Jurkat, Clone E6-1 (cell line): ENCODE data around the gene NRP2.

Experiments used
- DNase-seq: peaks from one replicate; pipeline ENCODE4 v3.0.0-alpha.2; 2011; ENCODE audit warnings: low read depth, low spot score
- H3K4me3 ChIP-seq: 2 replicates; pipeline ENCODE4 v1.5.1; 2011; ENCODE audit warnings: mild to moderate bottlenecking, low read length, control low read depth, moderate library complexity

The NRP2 gene

DNA sequence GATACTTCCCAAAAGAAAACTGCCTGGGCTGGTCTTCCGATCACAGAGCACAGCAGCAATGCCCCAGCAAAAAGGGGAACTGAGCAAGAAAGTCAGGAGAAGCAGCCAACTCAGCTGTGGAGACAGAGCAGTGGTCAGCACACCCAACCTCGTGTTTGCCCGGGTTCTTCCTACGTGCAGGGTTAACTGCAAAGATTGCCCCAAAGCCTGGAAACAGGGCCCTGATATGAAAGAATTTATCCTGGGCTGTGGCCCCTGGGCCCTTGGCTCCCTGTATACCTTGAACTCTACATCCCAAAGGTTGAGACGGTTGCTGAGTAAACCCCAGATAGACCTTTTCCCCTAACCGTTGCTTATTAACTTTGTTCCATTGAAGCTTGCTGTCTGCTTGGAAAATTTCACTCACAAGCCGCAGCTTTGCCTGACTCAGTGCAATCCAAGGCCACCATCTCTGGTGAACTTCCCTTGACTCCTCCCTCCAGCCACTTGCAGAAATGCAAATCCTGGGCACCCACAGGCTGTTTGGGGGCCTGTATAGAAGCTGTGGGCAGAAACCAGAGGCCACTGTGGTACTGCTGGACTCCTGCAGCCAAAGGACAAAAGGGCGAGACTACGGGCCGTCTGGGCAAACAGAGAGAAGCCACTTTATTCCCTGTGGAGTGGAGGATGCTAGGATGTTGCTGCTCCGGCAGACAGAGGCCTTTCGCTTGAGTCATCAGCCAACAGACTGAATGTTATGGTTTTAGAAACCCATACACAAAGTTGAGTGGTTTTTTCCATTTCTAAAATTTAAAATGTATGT is 18.2 kb downstream of the NRP2 start:
- no peak for DNase-seq
- H3K4me3 ChIP-seq, result no peak overlapping the region

GRCh38 chr2:205701509-205701908 is 19.2 kb downstream of the NRP2 start:
- no peak for DNase-seq
- H3K4me3 ChIP-seq, result no peak overlapping the region

- H3K4me3 ChIP-seq, result no peak overlapping the region
- no peak for DNase-seq
Measured at GRCh38 chr2:205702576-205702975, 20.3 kb downstream of the NRP2 start.

DNA sequence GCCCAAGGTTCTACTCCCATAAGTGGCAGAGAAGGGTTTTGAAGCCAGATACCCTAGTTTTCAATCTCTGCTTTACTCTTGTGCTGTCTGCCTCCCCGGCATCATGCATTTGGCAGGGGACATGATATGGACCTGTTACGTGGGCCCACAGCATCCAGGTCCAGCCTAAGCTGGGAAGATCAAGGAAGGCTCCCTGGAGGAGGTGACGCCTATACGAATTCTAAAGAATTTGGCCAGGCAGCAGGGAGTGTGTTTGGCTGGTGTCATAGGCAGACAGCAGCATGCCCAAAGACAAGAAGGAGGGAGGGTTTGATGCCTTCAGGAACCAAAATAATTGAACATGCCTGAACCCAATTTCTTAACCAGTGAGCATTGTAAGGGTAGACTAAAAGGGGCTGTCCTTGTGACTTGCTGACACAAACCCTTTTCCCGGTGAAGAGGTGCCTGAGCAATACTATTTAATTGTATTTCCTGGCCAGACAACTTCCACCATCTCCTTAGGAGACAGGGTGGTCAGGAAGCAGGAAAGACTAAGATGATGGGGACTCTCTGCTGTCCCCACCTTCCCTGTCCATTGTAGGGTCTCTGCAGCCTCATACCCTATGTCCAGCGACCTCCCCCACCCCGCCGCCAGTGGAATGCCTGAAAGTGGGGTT is 21.3 kb downstream of the NRP2 start:
- no peak for DNase-seq

GRCh38 chr2:205704127-205704741 is 21.9 kb downstream of the NRP2 start:
- DNase-seq, result no peak
- no peak overlapping the region for H3K4me3 ChIP-seq

More for the DNA sequence above, 21.3 kb downstream of the NRP2 start:
- H3K4me3 ChIP-seq, result no peak overlapping the region

DNA sequence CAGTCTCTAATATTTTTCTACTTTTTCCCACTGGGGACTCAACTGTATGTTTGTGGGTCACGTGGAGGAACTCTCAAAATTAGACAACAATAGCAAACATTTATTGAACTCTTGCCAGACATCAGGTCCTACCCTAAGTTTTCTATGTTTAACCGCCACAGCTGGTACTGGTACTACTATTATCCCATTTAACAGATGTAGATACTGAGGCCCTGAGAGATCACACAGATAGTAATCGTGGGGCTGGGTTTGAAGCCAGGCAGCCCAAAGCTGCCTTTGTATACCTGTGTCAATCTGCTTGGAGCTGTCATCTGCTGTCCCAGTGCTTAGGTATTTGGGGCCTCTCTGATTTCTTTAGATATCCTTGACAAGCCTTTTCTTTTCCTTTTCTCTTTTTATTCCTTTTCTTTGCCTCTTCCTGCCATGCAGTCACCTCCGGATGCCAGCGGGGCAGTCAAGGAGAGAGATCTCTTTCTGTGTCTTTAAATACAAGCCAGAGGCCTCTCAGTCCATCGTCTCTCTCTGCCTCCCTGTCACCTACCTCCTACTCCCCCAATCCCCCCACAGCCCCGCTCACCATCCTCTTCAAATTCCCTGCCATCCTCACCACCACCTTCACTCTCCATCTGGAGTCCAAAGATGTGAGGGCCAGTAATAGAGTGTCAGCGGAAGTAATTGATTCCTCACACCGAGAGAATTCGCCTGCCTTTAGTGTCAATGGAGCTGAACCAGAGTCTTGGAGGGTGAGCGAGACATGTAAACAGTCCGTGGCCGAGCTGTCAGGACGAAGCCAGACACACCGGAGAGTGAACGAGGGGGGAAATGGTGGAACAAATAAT is 23.4 kb downstream of the NRP2 start:
- no peak for DNase-seq
- no peak overlapping the region for H3K4me3 ChIP-seq

GRCh38 chr2:205706769-205707381 is 24.6 kb downstream of the NRP2 start:
- H3K4me3 ChIP-seq, result no peak overlapping the region
- DNase-seq, result no peak

GRCh38 chr2:205708231-205708631 is 25.9 kb downstream of the NRP2 start:
- H3K4me3 ChIP-seq, result no peak overlapping the region
- DNase-seq, result no peak

DNA sequence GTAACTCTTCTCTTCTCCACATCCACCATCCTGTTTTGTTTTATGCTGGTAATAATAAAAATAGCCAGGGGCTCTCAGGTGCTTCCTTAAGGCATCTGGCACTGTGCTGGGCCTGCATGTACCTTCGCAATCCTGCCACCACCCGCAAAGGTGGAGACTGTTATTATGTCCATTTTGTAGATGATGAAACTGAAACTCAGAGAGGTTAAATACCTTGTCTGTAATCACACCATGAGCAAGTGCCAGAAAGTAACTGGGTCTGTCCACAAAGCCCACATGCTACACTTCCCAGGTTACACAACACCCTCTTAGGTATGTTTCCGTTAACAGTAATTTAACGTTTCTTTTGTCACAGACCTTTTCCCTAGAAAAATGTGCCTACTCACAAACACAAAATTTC is 27.0 kb downstream of the NRP2 start:
- no peak overlapping the region for H3K4me3 ChIP-seq
- no peak for DNase-seq

DNA sequence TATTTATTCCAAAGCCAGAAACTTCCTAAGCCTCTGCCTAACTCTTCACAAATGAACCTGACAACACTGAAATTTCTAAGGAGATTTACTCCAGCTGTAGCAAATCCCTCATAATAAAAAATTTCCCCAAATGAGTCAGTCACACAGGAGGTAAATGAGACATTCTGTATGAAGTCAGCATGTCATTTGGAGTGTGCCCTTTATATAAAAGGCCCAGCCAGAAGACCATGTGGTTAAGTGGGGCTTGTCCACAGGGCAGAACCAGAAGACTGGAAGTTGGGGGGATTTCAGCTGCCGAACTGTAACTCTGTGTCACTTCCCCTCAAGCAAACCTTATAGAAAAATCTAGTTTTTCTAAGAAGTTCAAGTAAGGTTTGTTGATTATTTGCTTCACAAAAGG is 30.2 kb downstream of the NRP2 start:
- no peak for DNase-seq

DNA sequence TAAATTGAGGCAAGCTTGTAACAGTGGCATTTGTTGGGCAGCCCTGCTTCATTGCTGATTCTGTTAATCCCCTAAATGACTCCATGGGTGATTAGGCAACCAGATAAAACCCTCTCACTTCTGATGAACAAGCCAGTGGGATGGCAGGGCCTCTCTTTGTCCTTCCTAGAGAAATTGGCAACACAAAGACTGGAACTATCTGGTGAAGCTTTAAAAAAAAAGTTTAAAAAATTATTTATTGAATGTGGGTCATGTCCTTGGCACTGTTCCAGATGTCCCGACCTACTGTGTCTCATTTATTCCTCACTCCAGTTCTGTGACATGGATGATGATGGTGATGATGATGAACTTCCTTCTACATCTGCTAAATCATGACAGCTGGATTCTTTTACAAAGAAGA is 30.8 kb downstream of the NRP2 start:
- DNase-seq, result no peak
- no peak overlapping the region for H3K4me3 ChIP-seq

More for the DNA sequence above, 30.2 kb downstream of the NRP2 start:
- no peak overlapping the region for H3K4me3 ChIP-seq

DNA sequence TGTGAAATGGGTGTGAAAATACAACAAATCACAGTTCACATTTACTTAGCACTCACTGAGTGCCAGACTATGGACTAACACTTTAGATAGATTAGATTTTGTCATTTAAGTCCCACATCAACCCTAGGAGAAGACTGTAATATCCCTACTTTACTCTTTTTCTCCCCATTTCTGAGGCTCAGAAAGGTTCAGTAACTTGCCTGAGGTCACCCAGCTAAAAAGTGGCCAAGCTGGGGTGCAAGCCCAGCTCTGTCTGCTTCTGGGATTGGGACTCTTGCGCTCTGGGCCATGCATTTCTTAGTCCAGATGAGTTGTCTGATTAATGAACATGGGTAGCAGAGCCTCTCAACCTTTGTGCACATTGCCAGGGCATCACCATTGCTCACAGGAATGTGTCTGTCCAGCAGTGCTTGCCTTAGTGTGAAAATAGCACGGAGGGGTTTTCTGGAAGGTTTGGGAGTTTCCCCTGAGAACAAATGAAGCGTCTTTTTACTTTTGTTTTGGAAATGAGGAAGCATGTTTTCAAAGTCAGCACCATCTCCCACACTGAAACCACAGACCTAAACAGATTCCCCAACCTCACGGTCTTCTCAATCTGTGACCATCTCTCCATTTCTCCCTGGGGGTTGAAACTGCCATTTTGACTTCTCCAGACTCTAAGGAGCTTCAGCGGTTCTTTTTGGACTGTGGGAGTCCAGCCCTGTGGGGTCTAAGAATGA is 31.9 kb downstream of the NRP2 start:
- DNase-seq, result no peak
- H3K4me3 ChIP-seq, result no peak overlapping the region

DNA sequence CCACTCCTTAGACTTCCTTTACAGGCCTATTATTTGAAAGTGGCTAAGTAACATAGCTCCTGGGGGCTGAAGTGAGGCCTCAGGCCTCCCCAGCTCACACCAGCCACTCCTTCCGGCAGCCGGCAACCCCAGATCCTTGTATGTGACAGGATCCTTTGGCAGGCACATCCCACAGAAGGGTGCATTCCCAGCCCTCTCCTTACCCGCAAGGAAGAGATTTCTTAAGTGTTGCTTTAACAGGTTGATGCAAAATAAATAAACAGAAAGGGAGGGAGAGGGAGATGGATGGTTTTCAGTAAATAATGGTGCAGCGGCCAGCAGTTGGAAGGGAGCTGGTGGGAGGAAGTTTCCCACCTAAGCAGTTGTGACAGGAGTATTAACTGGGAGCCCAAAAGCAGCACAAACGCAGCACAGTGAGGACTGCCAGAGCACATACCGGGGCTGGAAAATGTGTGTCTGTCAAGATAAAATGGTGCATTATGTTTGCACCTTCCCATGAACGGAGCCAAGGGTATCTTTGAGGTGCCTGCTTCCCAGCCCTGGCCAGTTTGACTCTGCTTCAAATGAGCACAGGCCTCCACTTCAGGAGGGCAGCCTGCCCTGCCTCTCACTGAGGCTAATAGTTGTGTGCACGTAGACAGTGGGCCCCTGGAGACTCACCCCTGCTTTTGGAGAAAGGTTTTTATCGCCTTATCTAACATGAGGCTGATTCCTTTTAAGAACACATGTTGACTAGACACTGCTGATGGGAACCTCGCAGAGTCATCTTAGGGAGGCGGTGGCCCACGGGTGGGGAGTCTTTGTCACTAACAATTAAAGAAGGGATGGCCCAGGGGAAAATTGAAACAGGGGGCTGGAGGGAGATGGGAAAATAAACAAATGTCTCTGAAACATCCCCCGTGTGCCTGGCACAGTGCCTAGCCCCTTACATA is 32.8 kb downstream of the NRP2 start:
- no peak for DNase-seq
- no peak overlapping the region for H3K4me3 ChIP-seq

DNA sequence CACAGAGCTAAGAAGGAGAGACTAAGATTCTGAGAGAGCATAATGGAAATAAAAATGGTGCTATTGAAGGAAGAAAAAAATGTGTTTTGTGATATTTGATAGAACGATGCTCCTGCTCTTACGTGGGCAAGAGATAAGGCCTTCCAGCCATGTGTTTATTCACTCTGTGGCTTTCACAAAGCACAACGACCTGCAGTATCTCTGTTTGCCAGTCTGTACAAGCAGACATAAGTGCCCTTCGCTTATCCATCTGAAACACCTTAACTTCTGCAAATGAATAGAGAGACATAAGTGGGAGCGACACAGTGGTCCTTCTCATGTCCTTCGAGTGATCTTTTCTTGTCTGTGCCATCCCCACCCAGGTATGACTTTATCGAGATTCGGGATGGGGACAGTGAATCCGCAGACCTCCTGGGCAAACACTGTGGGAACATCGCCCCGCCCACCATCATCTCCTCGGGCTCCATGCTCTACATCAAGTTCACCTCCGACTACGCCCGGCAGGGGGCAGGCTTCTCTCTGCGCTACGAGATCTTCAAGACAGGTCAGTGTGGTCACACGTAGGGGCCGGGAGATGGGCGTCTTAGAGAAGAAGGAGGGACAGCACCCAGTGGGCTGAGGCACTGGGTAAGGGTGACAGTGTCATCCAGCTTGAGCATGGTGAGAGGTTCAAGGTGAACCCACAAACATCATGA is 33.7 kb downstream of the NRP2 start:
- DNase-seq, result no peak
- H3K4me3 ChIP-seq, result no peak overlapping the region

- no peak for DNase-seq
- no peak overlapping the region for H3K4me3 ChIP-seq
Measured at GRCh38 chr2:205717175-205717846, 35.0 kb downstream of the NRP2 start.

- no peak for DNase-seq
Measured at GRCh38 chr2:205717999-205718398, 35.7 kb downstream of the NRP2 start.

More at GRCh38 chr2:205717999-205718398, 35.7 kb downstream of the NRP2 start:
- no peak overlapping the region for H3K4me3 ChIP-seq
